Karpas-422 (cell line): Measurements from ENCODE around the gene TSPAN4. TPM values are rescaled to one million over a fixed set of nuclear protein-coding genes. Genes with fewer than 3 reads are reported as not detected.

Experiments used
- DNase-seq: peaks from one replicate; pipeline ENCODE4 v3.0.0-alpha.2; 2015
- H2AFZ ChIP-seq: fragments of 200-600 bp; sonication (generic); 2 replicates; pipeline ENCODE4 v1.6.1; 2014; ENCODE audit warnings: antibody characterized with exemption, low read length, mixed read lengths
- H3K27ac ChIP-seq: fragments of 200-600 bp; sonication (generic); 2 replicates; pipeline ENCODE4 v1.5.1; 2014; ENCODE audit warnings: mild to moderate bottlenecking, low read length, moderate library complexity
- H3K27me3 ChIP-seq: fragments of 200-600 bp; sonication (generic); 2 replicates; pipeline ENCODE4 v1.6.1; 2014; ENCODE audit warnings: low read length, mixed read lengths
- H3K36me3 ChIP-seq: fragments of 200-600 bp; sonication (generic); 2 replicates; pipeline ENCODE4 v1.6.1; 2014; ENCODE audit warnings: low read length, mixed read lengths; ENCODE audit not compliant: insufficient read depth
- H3K4me1 ChIP-seq: fragments of 200-600 bp; sonication (generic); 2 replicates; pipeline ENCODE4 v1.6.1; 2014; ENCODE audit warnings: mild to moderate bottlenecking, low read length, mixed read lengths
- H3K4me2 ChIP-seq: fragments of 200-600 bp; sonication (generic); 2 replicates; pipeline ENCODE4 v1.6.1; 2014; ENCODE audit warnings: low read length, low read depth, mild to moderate bottlenecking; ENCODE audit not compliant: poor library complexity, severe bottlenecking
- H3K4me3 ChIP-seq: fragments of 200-600 bp; sonication (generic); 2 replicates; pipeline ENCODE4 v1.5.1; 2014; ENCODE audit warnings: mild to moderate bottlenecking, antibody characterized with exemption, low read length, mixed read lengths
- H3K79me2 ChIP-seq: fragments of 200-600 bp; sonication (generic); 2 replicates; pipeline ENCODE4 v1.6.1; 2014; ENCODE audit warnings: mild to moderate bottlenecking, low read length, mixed read lengths
- H3K9ac ChIP-seq: fragments of 200-600 bp; sonication (generic); 2 replicates; pipeline ENCODE4 v1.6.0; 2014; ENCODE audit warnings: low read length
- H3K9me2 ChIP-seq: fragments of 200-600 bp; sonication (generic), shearing (Covaris generic); replicated peaks from 2 replicates; pipeline ENCODE4 v1.6.0; 2014; ENCODE audit warnings: mild to moderate bottlenecking, low read length, moderate library complexity; ENCODE audit not compliant: insufficient read depth
- H3K9me3 ChIP-seq: fragments of 300-700, 200-600 bp; sonication (generic); 2 replicates; pipeline ENCODE4 v1.6.1; 2014; ENCODE audit warnings: low read length, mixed read lengths
- H4K20me1 ChIP-seq: fragments of 200-600 bp; sonication (generic); 2 replicates; pipeline ENCODE4 v1.6.1; 2014; ENCODE audit warnings: mild to moderate bottlenecking, antibody characterized with exemption, low read length, low read depth; ENCODE audit not compliant: insufficient read depth
- total RNA-seq: library from RNA; depleted of rRNA; stranded (reverse); fragments of >200 nt; shearing (Covaris generic); gene quantifications from 2 replicates; pipeline ENCODE4 v1.2.3, GENCODE V29; 2014; ENCODE audit warnings: low replicate concordance

The TSPAN4 gene
- total RNA-seq, 1 experiment from 2014 or later, result not detected

DNA sequence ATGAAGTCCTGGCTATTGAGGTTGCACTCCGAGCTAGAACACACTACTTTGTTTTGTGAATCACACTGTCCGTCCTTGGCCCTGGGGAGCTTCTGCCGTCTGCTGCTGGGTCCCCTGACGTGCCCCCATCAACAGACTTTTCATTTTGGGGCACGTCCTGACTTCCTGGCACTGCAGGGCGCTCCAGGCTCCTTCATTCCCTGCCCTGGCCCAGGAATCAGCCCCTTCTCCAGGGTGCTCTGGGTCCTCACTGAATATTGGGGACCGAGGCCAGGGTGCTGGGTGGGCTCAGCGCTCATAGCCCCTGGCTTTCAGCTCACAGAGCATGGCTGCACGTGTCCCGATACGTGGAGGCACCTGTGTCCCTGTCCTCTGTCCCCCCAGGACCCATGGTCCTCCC, 22.2 kb downstream of the TSPAN4 start:
- Histone ChIP-seq H3K27me3 (no peaks in the 10 kb centered on the region), H3K79me2 (no peaks in the 10 kb centered on the region), H4K20me1 (0 out of 2 replicates have a peak, but pooled peaks cover 6% of the 10 kb centered on the region), H3K9me2 (no peaks in the 10 kb centered on the region), H3K4me2 (no peak overlapping the region), H3K4me1 (no peaks in the 10 kb centered on the region), H2AFZ (no peak overlapping the region), H3K4me3 (no peak overlapping the region), H3K9me3 (no peaks in the 10 kb centered on the region), H3K36me3 (no peaks in the 10 kb centered on the region), H3K9ac (no peak overlapping the region), H3K27ac (no peak overlapping the region)
- DNase-seq, result no peak

DNA sequence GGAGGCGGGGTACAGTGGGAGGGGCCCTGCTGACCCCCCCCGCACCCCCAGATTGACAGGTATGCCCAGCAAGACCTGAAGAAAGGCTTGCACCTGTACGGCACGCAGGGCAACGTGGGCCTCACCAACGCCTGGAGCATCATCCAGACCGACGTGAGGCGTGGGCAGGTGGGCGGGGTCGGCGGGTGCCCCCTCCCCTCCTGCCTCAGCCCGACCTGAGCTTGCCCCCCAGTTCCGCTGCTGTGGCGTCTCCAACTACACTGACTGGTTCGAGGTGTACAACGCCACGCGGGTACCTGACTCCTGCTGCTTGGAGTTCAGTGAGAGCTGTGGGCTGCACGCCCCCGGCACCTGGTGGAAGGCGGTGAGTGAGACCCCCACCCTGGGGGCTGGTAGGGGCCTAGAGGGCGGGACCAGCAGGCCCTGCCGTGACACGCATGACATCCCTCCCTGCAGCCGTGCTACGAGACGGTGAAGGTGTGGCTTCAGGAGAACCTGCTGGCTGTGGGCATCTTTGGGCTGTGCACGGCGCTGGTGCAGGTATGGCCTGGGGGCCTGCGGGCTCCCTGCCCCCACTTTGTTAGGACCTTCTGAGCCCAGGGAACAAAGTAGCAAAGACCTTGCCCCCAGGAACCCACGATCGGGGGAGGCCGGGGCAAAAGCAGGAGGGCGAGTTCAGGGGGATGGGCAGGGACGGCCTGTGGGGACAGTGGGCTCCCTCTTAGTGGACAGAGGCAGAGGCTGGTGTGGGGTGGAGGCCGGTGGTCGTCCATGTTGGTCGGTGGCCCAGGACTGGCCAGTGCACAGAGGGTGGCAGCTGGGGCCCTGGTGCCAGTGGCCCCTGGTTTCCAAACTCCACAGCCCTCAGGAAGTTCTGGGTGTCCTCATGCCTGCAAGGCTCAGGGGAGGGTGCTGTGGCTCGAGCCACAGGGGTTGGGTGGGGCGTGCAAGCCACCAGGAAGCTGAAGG, 23.1 kb downstream of the TSPAN4 start:
- H3K9me3 ChIP-seq, result no peaks in the 10 kb centered on the region
- H3K9ac ChIP-seq, result no peak overlapping the region
- DNase-seq, result no peak
- no peaks in the 10 kb centered on the region for H3K4me1 ChIP-seq
- H3K79me2 ChIP-seq, result no peaks in the 10 kb centered on the region
- H4K20me1 ChIP-seq, result 0 out of 2 replicates have a peak, but pooled peaks cover 6% of the 10 kb centered on the region
- no peaks in the 10 kb centered on the region for H3K36me3 ChIP-seq
- H3K27me3 ChIP-seq, result no peaks in the 10 kb centered on the region
- H3K27ac ChIP-seq, result no peak overlapping the region
- no peak overlapping the region for H2AFZ ChIP-seq
- no peak overlapping the region for H3K4me2 ChIP-seq
- H3K9me2 ChIP-seq, result no peaks in the 10 kb centered on the region
- H3K4me3 ChIP-seq, result no peak overlapping the region

DNA sequence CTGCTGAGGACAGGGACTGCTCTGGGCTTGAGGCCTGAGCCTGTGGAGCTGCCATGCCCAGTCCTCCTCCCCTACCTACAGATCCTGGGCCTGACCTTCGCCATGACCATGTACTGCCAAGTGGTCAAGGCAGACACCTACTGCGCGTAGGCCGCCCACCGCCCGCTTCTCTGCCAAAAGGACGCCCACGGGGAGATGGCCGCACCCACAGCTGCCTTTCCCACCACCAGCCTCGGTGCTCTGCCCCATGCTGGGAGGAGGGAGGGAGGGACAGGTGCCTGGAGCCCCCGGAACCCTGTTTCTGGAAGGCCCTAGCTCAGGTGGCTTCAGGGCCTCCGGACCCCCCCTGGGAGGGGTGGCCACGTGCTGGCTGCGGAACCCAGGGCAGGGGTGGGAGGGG, 23.8 kb downstream of the TSPAN4 start:
- no peaks in the 10 kb centered on the region for H3K9me2 ChIP-seq
- 0 out of 2 replicates have a peak, but pooled peaks cover 6% of the 10 kb centered on the region for H4K20me1 ChIP-seq
- H3K27me3 ChIP-seq, result no peaks in the 10 kb centered on the region
- H3K4me3 ChIP-seq, result no peak overlapping the region
- no peaks in the 10 kb centered on the region for H3K9me3 ChIP-seq
- DNase-seq, result no peak
- H3K36me3 ChIP-seq, result no peaks in the 10 kb centered on the region
- H3K9ac ChIP-seq, result no peak overlapping the region
- no peaks in the 10 kb centered on the region for H3K4me1 ChIP-seq
- H3K79me2 ChIP-seq, result no peaks in the 10 kb centered on the region
- H3K27ac ChIP-seq, result no peak overlapping the region
- no peak overlapping the region for H2AFZ ChIP-seq
- H3K4me2 ChIP-seq, result no peak overlapping the region

DNA sequence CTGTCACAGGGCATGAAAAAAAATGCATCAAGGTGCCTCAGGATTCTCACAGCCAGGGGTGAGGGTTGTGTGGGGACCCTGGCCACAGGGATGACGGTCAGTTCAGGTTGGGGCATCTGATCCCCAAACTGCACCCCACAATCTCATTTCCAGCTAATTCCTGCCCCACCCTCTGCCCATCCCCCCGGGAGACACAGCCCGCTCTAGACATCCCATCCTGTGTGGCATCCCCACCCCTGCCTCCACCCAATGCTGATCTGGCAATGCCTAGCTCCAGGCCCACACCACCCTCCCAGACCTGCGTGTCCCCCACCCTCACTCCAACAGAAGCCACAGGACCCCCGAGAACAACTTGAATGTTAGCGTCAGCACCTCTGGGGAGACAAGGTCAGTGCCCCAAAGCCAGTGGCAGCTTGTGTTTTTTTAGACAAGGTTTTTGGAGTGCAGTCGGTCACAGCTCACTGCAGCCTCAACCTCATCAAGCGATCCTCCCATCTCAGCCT, 25.3 kb downstream of the TSPAN4 start:
- Histone ChIP-seq H3K4me3 (no peak overlapping the region), H3K79me2 (no peaks in the 10 kb centered on the region), H3K9me2 (no peaks in the 10 kb centered on the region), H3K9me3 (no peaks in the 10 kb centered on the region), H2AFZ (no peak overlapping the region), H3K9ac (no peak overlapping the region), H3K27me3 (no peaks in the 10 kb centered on the region), H3K4me1 (no peaks in the 10 kb centered on the region), H4K20me1 (0 out of 2 replicates have a peak, but pooled peaks cover 6% of the 10 kb centered on the region), H3K36me3 (no peaks in the 10 kb centered on the region), H3K27ac (no peak overlapping the region), H3K4me2 (no peak overlapping the region)
- DNase-seq, result no peak

DNA sequence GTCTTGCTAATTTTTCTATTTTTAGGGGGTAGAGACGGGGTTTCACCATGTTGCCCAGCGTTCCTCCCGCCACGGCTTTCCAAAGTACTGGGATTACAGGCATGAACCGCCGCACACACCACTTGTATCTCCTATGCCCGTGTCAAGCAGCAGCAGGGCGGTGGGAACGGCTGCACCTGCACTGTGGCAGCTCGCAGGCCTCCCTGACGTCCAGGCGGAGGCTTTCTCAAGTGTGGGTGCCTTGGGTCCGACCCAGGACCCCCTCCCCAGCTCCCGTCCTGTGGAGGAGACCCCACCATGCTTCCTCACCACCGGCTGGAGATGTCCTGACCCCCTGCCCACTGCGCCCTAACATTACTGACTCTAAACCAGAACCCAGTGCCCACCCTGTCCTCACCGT, 25.7 kb downstream of the TSPAN4 start:
- Histone ChIP-seq H3K4me1 (no peaks in the 10 kb centered on the region), H3K9me2 (no peaks in the 10 kb centered on the region), H3K36me3 (no peaks in the 10 kb centered on the region), H3K27me3 (no peaks in the 10 kb centered on the region), H3K9me3 (no peaks in the 10 kb centered on the region), H2AFZ (no peak overlapping the region), H3K27ac (no peak overlapping the region), H3K4me3 (no peak overlapping the region), H3K79me2 (no peaks in the 10 kb centered on the region), H4K20me1 (0 out of 2 replicates have a peak, but pooled peaks cover 6% of the 10 kb centered on the region), H3K9ac (no peak overlapping the region), H3K4me2 (no peak overlapping the region)
- DNase-seq, result no peak

DNA sequence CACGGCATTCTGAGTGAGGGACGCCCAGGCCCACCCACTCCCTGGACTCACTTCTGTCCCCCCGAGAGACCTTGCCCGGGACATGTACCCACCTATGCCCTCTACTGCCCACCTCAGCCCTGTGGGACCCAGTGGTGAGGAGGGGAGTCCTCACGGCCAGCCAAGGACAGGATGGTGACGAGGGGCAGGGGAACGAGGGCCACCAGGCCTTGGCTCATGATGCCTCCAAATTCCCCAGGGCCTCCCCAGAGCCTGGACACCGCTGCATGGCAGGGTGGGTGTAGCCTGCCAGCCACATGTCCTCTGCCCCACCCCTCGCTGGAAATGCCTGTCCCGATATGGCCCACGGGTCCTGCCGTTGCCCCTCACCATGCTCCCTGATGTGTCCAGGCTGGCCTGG, 26.1 kb downstream of the TSPAN4 start:
- Histone ChIP-seq H3K4me3 (no peak overlapping the region), H3K36me3 (no peaks in the 10 kb centered on the region), H3K27ac (no peak overlapping the region), H3K79me2 (no peaks in the 10 kb centered on the region), H3K9ac (no peak overlapping the region), H2AFZ (no peak overlapping the region), H3K4me1 (no peaks in the 10 kb centered on the region), H3K27me3 (no peaks in the 10 kb centered on the region), H3K9me3 (no peaks in the 10 kb centered on the region), H3K4me2 (no peak overlapping the region), H4K20me1 (0 out of 2 replicates have a peak, but pooled peaks cover 2% of the 10 kb centered on the region), H3K9me2 (no peaks in the 10 kb centered on the region)
- no peak for DNase-seq

DNA sequence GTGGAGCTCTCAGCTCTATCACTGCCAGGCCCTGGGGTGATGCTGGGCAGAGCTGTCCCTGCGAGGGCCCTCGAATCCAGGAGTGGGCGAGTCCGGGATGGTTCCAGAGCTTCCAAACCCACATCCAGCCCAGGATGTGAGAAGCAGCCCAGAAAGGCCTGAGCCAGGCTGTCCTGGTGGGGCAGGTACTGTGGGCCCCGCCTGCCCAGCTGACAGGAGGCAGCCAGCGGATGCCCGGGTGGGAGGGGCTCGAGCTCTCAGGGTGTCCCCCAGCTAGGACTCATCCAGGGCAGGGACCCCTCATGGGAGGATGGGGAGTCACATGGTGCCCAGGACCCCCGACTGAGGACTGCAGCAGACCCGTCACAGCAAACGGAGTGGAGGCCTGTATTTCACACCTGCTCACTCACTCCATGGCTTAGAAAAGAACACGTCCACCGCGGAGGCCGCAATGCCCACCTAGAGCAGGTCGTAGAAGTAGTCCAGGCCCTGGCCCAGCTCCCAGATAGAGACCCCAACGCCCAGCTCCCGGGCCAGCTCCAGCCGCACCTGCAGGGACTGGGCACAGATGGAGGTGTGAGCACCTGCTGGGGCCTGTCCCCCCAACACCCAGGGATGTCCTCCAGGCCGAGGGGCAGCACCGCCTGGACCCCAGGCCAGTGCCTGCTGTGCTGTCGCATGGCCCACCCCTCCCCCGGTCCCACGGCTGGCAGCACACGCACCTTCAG, 26.9 kb downstream of the TSPAN4 start:
- Histone ChIP-seq H2AFZ (no peak overlapping the region), H3K27me3 (no peaks in the 10 kb centered on the region), H3K27ac (no peak overlapping the region), H3K9ac (no peak overlapping the region), H3K79me2 (no peaks in the 10 kb centered on the region), H4K20me1 (no peaks in the 10 kb centered on the region), H3K4me3 (no peak overlapping the region), H3K9me2 (no peaks in the 10 kb centered on the region), H3K4me1 (no peaks in the 10 kb centered on the region), H3K36me3 (no peaks in the 10 kb centered on the region), H3K4me2 (no peak overlapping the region), H3K9me3 (no peaks in the 10 kb centered on the region)
- no peak for DNase-seq

DNA sequence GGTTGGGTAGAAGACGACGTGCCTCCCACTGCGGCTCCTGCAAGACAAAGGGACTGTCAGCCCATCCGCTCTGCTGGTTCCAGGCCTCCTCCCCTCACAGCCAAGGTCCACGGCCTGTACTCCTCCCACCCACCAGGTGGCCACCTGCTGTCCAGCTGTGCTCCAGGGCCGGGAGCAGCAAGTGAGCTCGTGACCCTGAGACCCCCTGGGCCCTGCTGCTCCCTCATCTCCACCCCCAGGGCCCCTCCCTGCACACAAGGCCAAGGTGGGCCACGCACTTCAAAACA, 27.4 kb downstream of the TSPAN4 start:
- H3K4me1 ChIP-seq, result no peaks in the 10 kb centered on the region
- H4K20me1 ChIP-seq, result no peaks in the 10 kb centered on the region
- H3K4me3 ChIP-seq, result no peak overlapping the region
- H2AFZ ChIP-seq, result no peak overlapping the region
- no peak overlapping the region for H3K27ac ChIP-seq
- H3K9ac ChIP-seq, result no peak overlapping the region
- H3K36me3 ChIP-seq, result no peaks in the 10 kb centered on the region
- DNase-seq, result no peak
- no peaks in the 10 kb centered on the region for H3K9me3 ChIP-seq
- H3K27me3 ChIP-seq, result no peaks in the 10 kb centered on the region
- no peak overlapping the region for H3K4me2 ChIP-seq
- H3K9me2 ChIP-seq, result no peaks in the 10 kb centered on the region
- no peaks in the 10 kb centered on the region for H3K79me2 ChIP-seq
